ENCODE measurements around the gene SCGN.

The SCGN gene

GRCh38 chr6:25709761-25710160 lies 57.7 kb downstream of the SCGN start:
- H3K4me1 ChIP-seq (ENCODE audit: insufficient read depth, low read length): no peaks in the 10 kb centered on the region
- H3K9me3 ChIP-seq (ENCODE audit: insufficient read depth, low read length, severe bottlenecking): no peaks in the 10 kb centered on the region
- ATAC-seq (ENCODE audit: insufficient read depth, low read depth): no peak
- no peaks in the 10 kb centered on the region for H3K79me2 ChIP-seq (ENCODE audit: insufficient read depth, low read length)
- H3K4me2 ChIP-seq (ENCODE audit: insufficient read depth, low read length): no peak overlapping the region
- H3K9ac ChIP-seq (ENCODE audit: low read depth, low read length): no peak overlapping the region
- no peak for DNase-seq
- H3K4me3 ChIP-seq (ENCODE audit: low read depth in 1 of 2, low read length in 2 of 2): no peak overlapping the region
- no peak overlapping the region for H2AFZ ChIP-seq (ENCODE audit: low read depth, low read length)
- no peaks in the 10 kb centered on the region for H3K36me3 ChIP-seq (ENCODE audit: insufficient read depth, low read length)
- TF ChIP-seq EZH2 (IDR thresholded peaks at IDR 0.05; ENCODE audit: borderline replicate concordance, low read depth, low read length, severe bottlenecking) (no peak), CTCF (IDR thresholded peaks at IDR 0.05; ENCODE audit: borderline replicate concordance, extremely low read depth, low read length, poor library complexity, severe bottlenecking) (no peak)
- no peaks in the 10 kb centered on the region for H4K20me1 ChIP-seq (ENCODE audit: insufficient read depth, low read length)
- peaks cover 11% of the 10 kb centered on the region for H3K27me3 ChIP-seq (ENCODE audit: insufficient read depth, low read length, poor library complexity)
- H3K27ac ChIP-seq (ENCODE audit: low read length): no peak overlapping the region

- H4K20me1 ChIP-seq (ENCODE audit: insufficient read depth, low read length): no peaks in the 10 kb centered on the region
- H3K9me3 ChIP-seq (ENCODE audit: insufficient read depth, low read length, severe bottlenecking): no peaks in the 10 kb centered on the region
- H3K36me3 ChIP-seq (ENCODE audit: insufficient read depth, low read length): no peaks in the 10 kb centered on the region
- no peak overlapping the region for H3K27ac ChIP-seq (ENCODE audit: low read length)
- H3K4me2 ChIP-seq (ENCODE audit: insufficient read depth, low read length): no peak overlapping the region
- no peaks in the 10 kb centered on the region for H3K4me1 ChIP-seq (ENCODE audit: insufficient read depth, low read length)
- peaks cover 11% of the 10 kb centered on the region for H3K27me3 ChIP-seq (ENCODE audit: insufficient read depth, low read length, poor library complexity)
- H2AFZ ChIP-seq (ENCODE audit: low read depth, low read length): no peak overlapping the region
- no peak overlapping the region for H3K9ac ChIP-seq (ENCODE audit: low read depth, low read length)
- ATAC-seq (ENCODE audit: insufficient read depth, low read depth) (no peak), DNase-seq (no peak)
- H3K79me2 ChIP-seq (ENCODE audit: insufficient read depth, low read length): no peaks in the 10 kb centered on the region
- no peak for TF ChIP-seq EZH2 (IDR thresholded peaks at IDR 0.05; ENCODE audit: borderline replicate concordance, low read depth, low read length, severe bottlenecking)
- no peak for TF ChIP-seq CTCF (IDR thresholded peaks at IDR 0.05; ENCODE audit: borderline replicate concordance, extremely low read depth, low read length, poor library complexity, severe bottlenecking)
- H3K4me3 ChIP-seq (ENCODE audit: low read depth in 1 of 2, low read length in 2 of 2): no peak overlapping the region
Measured at GRCh38 chr6:25710287-25710686, 58.3 kb downstream of the SCGN start.

GRCh38 chr6:25713824-25714223 lies 61.8 kb downstream of the SCGN start:
- H3K9me3 ChIP-seq (ENCODE audit: insufficient read depth, low read length, severe bottlenecking): no peaks in the 10 kb centered on the region

More at GRCh38 chr6:25713824-25714223, 61.8 kb downstream of the SCGN start:
- H3K79me2 ChIP-seq (ENCODE audit: insufficient read depth, low read length): no peaks in the 10 kb centered on the region
- no peak overlapping the region for H3K4me3 ChIP-seq (ENCODE audit: low read depth in 1 of 2, low read length in 2 of 2)
- H3K27me3 ChIP-seq (ENCODE audit: insufficient read depth, low read length, poor library complexity): peaks cover 14% of the 10 kb centered on the region
- H3K4me2 ChIP-seq (ENCODE audit: insufficient read depth, low read length): no peak overlapping the region
- no peak for TF ChIP-seq CTCF (IDR thresholded peaks at IDR 0.05; ENCODE audit: borderline replicate concordance, extremely low read depth, low read length, poor library complexity, severe bottlenecking)
- TF ChIP-seq EZH2 (IDR thresholded peaks at IDR 0.05; ENCODE audit: borderline replicate concordance, low read depth, low read length, severe bottlenecking): no peak
- H3K36me3 ChIP-seq (ENCODE audit: insufficient read depth, low read length): no peaks in the 10 kb centered on the region
- ATAC-seq (ENCODE audit: insufficient read depth, low read depth): no peak
- H3K4me1 ChIP-seq (ENCODE audit: insufficient read depth, low read length): no peaks in the 10 kb centered on the region
- no peak overlapping the region for H2AFZ ChIP-seq (ENCODE audit: low read depth, low read length)
- no peak overlapping the region for H3K9ac ChIP-seq (ENCODE audit: low read depth, low read length)
- no peak overlapping the region for H3K27ac ChIP-seq (ENCODE audit: low read length)
- no peak for DNase-seq
- no peaks in the 10 kb centered on the region for H4K20me1 ChIP-seq (ENCODE audit: insufficient read depth, low read length)

Measured in DND-41 (cell line).